Activated T-cell treated with anti-CD3 and anti-CD28 coated beads, Interleukin-2, amount 50 U/mL, for 4 hours (primary cell): ENCODE data around the gene NELL2. TPM values are rescaled to one million over a fixed set of nuclear protein-coding genes. Genes with fewer than 3 reads are reported as not detected.

Source experiments
- ATAC-seq, 2 donors: fragments of 200-7000 bp; cut with Tn5 transposase; one replicate each; pipeline ENCODE4 v1.10.0; 2021
- DNase-seq: peaks from one replicate; pipeline ENCODE4 v3.0.0-alpha.2; 2020
- H3K27me3 Mint-ChIP-seq: one replicate; pipeline ENCODE4 v1.8.0; 2021; ENCODE audit warnings: low read depth, mixed read lengths
- H3K36me3 Mint-ChIP-seq: one replicate; pipeline ENCODE4 v1.8.0; 2022; ENCODE audit warnings: mixed read lengths; ENCODE audit not compliant: insufficient read depth
- H3K4me1 Mint-ChIP-seq: one replicate; pipeline ENCODE4 v1.8.0; 2021; ENCODE audit warnings: low read depth, mixed read lengths
- H3K4me3 Mint-ChIP-seq: one replicate; pipeline ENCODE4 v1.8.0; 2021; ENCODE audit warnings: mild to moderate bottlenecking, moderate library complexity, mixed read lengths
- H3K9me3 Mint-ChIP-seq: one replicate; pipeline ENCODE4 v1.8.0; 2021; ENCODE audit warnings: mixed read lengths
- total RNA-seq, 3 donors: library from RNA; stranded (reverse); gene quantifications; one replicate each; pipeline ENCODE4 v1.2.1, GENCODE V29; 2021

NELL2 gene
- total RNA-seq, 3 donors from 2014 or later: 19.9 to 32.0 (median 22.8) TPM

- ATAC-seq: no peak
- no peak for DNase-seq
- H3K9me3 Mint-ChIP-seq: peaks cover 43% of the 10 kb centered on the region
- no peaks in the 10 kb centered on the region for H3K4me1 Mint-ChIP-seq
- no peaks in the 10 kb centered on the region for H3K27me3 Mint-ChIP-seq
- no peak overlapping the region for H3K4me3 Mint-ChIP-seq
- H3K36me3 Mint-ChIP-seq: peaks cover 2% of the 10 kb centered on the region
Observed at GRCh38 chr12:44476683-44477082, 399.4 kb downstream of the NELL2 start.

GRCh38 chr12:44465139-44465538, 411.0 kb downstream of the NELL2 start:
- Mint-ChIP-seq H3K27me3 (no peaks in the 10 kb centered on the region), H3K4me3 (no peak overlapping the region), H3K9me3 (peaks cover 9% of the 10 kb centered on the region), H3K36me3 (no peaks in the 10 kb centered on the region), H3K4me1 (no peaks in the 10 kb centered on the region)
- DNase-seq (no peak), ATAC-seq (no peak)

GRCh38 chr12:44464180-44464579, 411.9 kb downstream of the NELL2 start:
- DNase-seq: no peak
- Mint-ChIP-seq H3K36me3 (no peaks in the 10 kb centered on the region), H3K4me3 (no peak overlapping the region), H3K9me3 (peaks cover 9% of the 10 kb centered on the region), H3K4me1 (no peaks in the 10 kb centered on the region), H3K27me3 (no peaks in the 10 kb centered on the region)
- ATAC-seq: no peak

- H3K4me3 Mint-ChIP-seq: no peak overlapping the region
- DNase-seq (no peak), ATAC-seq (no peak)
- no peaks in the 10 kb centered on the region for H3K27me3 Mint-ChIP-seq
- H3K4me1 Mint-ChIP-seq: no peaks in the 10 kb centered on the region
- H3K36me3 Mint-ChIP-seq: no peaks in the 10 kb centered on the region
- peaks cover 9% of the 10 kb centered on the region for H3K9me3 Mint-ChIP-seq
Observed at GRCh38 chr12:44462729-44463128, 413.4 kb downstream of the NELL2 start.

- no peaks in the 10 kb centered on the region for H3K36me3 Mint-ChIP-seq
- H3K9me3 Mint-ChIP-seq: no peaks in the 10 kb centered on the region
- no peaks in the 10 kb centered on the region for H3K4me1 Mint-ChIP-seq
- no peak for DNase-seq
- no peak overlapping the region for H3K4me3 Mint-ChIP-seq
- no peaks in the 10 kb centered on the region for H3K27me3 Mint-ChIP-seq
- no peak for ATAC-seq
Observed at GRCh38 chr12:44460261-44460660, 415.9 kb downstream of the NELL2 start.

GRCh38 chr12:44459569-44459968, 416.5 kb downstream of the NELL2 start:
- Mint-ChIP-seq H3K36me3 (no peaks in the 10 kb centered on the region), H3K4me1 (no peaks in the 10 kb centered on the region), H3K27me3 (no peaks in the 10 kb centered on the region), H3K9me3 (no peaks in the 10 kb centered on the region), H3K4me3 (no peak overlapping the region)
- no peak for DNase-seq
- no peak for ATAC-seq

Other genes starting within 250 kb of the NELL2 start
- gene DBX2, start 174.8 kb upstream of the NELL2 start, total RNA-seq: not detected